ENCODE results near the gene WBP11. TPM values are rescaled to one million over a fixed set of nuclear protein-coding genes. Genes with fewer than 3 reads are reported as not detected.

The WBP11 gene
- total and polyA plus RNA-seq, 4 donors: 9.9 to 16.6 (median 12.2) TPM

DNA sequence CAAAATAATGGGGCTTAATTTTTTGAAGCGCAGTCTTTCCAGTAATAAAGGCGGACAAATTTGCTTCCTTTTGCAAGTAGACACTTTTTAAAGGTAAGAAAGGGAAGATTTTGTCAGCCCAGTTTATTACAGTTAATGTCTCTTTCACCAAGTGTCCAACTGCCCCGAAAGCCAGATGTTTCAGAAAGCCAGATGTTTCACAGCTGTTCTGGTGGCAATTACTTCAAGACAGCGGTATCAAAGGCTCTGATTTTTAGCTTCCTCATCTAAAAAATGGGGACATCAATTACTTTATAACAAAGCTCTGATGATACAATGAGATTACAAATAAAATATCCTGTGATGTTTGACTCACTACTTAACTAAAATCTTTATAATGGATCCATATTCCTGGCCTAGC is 1.0 kb downstream of the WBP11 start:
- Histone ChIP-seq H3K27ac (ENCODE audit: low read depth in 1 of 2, low read length in 2 of 2) (no peak overlapping the region), H3K27me3 (ENCODE audit: control insufficient read depth in 4 of 4, insufficient read depth in 4 of 4, low read length in 3 of 4) (no peaks in the 10 kb centered on the region), H3K4me3 (ENCODE audit: low read depth in 1 of 3, low read length in 3 of 3) (peak overlapping the region in 2 of 3 donors; percentile 84 to 88), H3K4me1 (ENCODE audit: control insufficient read depth in 4 of 4, insufficient read depth in 4 of 4, low read length in 3 of 4) (peaks cover 4 to 21% (median 11%) of the 10 kb centered on the region in 4 donors), H3K36me3 (ENCODE audit: control insufficient read depth in 4 of 4, insufficient read depth in 3 of 4, low read depth in 1 of 4, low read length in 3 of 4) (peaks cover 4 to 21% (median 15%) of the 10 kb centered on the region in 4 donors), H3K9ac (ENCODE audit: low read depth in 1 of 2, low read length in 2 of 2) (peak overlapping the region in 1 of 2 donors; percentile 57), H3K9me3 (ENCODE audit: control insufficient read depth in 4 of 4, low read length in 3 of 4) (no peaks in the 10 kb centered on the region)
- WGBS: 75% methylated on average over 4 of the region's 4 CpGs
- TF ChIP-seq GABPA (IDR thresholded peaks at IDR 0.05 in 1 of 2, conservative IDR thresholded peaks at IDR 0.05 in 1 of 2): no peak
- TF ChIP-seq NR2F2 (IDR thresholded peaks at IDR 0.05): no peak
- no peak for TF ChIP-seq HNF4G (IDR thresholded peaks at IDR 0.05)
- TF ChIP-seq, protein P1, sequence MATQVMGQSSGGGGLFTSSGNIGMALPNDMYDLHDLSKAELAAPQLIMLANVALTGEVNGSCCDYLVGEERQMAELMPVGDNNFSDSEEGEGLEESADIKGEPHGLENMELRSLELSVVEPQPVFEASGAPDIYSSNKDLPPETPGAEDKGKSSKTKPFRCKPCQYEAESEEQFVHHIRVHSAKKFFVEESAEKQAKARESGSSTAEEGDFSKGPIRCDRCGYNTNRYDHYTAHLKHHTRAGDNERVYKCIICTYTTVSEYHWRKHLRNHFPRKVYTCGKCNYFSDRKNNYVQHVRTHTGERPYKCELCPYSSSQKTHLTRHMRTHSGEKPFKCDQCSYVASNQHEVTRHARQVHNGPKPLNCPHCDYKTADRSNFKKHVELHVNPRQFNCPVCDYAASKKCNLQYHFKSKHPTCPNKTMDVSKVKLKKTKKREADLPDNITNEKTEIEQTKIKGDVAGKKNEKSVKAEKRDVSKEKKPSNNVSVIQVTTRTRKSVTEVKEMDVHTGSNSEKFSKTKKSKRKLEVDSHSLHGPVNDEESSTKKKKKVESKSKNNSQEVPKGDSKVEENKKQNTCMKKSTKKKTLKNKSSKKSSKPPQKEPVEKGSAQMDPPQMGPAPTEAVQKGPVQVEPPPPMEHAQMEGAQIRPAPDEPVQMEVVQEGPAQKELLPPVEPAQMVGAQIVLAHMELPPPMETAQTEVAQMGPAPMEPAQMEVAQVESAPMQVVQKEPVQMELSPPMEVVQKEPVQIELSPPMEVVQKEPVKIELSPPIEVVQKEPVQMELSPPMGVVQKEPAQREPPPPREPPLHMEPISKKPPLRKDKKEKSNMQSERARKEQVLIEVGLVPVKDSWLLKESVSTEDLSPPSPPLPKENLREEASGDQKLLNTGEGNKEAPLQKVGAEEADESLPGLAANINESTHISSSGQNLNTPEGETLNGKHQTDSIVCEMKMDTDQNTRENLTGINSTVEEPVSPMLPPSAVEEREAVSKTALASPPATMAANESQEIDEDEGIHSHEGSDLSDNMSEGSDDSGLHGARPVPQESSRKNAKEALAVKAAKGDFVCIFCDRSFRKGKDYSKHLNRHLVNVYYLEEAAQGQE (IDR thresholded peaks at IDR 0.05): no peak
- TF ChIP-seq, protein P2, sequence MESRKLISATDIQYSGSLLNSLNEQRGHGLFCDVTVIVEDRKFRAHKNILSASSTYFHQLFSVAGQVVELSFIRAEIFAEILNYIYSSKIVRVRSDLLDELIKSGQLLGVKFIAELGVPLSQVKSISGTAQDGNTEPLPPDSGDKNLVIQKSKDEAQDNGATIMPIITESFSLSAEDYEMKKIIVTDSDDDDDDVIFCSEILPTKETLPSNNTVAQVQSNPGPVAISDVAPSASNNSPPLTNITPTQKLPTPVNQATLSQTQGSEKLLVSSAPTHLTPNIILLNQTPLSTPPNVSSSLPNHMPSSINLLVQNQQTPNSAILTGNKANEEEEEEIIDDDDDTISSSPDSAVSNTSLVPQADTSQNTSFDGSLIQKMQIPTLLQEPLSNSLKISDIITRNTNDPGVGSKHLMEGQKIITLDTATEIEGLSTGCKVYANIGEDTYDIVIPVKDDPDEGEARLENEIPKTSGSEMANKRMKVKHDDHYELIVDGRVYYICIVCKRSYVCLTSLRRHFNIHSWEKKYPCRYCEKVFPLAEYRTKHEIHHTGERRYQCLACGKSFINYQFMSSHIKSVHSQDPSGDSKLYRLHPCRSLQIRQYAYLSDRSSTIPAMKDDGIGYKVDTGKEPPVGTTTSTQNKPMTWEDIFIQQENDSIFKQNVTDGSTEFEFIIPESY (IDR thresholded peaks at IDR 0.05): no peak
- no peak for TF ChIP-seq FOXA1 (IDR thresholded peaks at IDR 0.05)
- TF ChIP-seq, protein P3, sequence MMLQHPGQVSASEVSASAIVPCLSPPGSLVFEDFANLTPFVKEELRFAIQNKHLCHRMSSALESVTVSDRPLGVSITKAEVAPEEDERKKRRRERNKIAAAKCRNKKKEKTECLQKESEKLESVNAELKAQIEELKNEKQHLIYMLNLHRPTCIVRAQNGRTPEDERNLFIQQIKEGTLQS (IDR thresholded peaks at IDR 0.05): no peak
- TF ChIP-seq RAD21 (IDR thresholded peaks at IDR 0.05): no peak
- TF ChIP-seq, protein P4, sequence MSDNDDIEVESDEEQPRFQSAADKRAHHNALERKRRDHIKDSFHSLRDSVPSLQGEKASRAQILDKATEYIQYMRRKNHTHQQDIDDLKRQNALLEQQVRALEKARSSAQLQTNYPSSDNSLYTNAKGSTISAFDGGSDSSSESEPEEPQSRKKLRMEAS (IDR thresholded peaks at IDR 0.05): no peak
- TF ChIP-seq, protein P5, sequence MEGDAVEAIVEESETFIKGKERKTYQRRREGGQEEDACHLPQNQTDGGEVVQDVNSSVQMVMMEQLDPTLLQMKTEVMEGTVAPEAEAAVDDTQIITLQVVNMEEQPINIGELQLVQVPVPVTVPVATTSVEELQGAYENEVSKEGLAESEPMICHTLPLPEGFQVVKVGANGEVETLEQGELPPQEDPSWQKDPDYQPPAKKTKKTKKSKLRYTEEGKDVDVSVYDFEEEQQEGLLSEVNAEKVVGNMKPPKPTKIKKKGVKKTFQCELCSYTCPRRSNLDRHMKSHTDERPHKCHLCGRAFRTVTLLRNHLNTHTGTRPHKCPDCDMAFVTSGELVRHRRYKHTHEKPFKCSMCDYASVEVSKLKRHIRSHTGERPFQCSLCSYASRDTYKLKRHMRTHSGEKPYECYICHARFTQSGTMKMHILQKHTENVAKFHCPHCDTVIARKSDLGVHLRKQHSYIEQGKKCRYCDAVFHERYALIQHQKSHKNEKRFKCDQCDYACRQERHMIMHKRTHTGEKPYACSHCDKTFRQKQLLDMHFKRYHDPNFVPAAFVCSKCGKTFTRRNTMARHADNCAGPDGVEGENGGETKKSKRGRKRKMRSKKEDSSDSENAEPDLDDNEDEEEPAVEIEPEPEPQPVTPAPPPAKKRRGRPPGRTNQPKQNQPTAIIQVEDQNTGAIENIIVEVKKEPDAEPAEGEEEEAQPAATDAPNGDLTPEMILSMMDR (IDR thresholded peaks at IDR 0.05; ENCODE audit: low read depth, low read length, missing input control): no peak
- TF ChIP-seq TAF1 (conservative IDR thresholded peaks at IDR 0.05): no peak
- no peak for TF ChIP-seq FOXA2 (IDR thresholded peaks at IDR 0.05)
- no peak for TF ChIP-seq RXRA (IDR thresholded peaks at IDR 0.05)
- no peak for TF ChIP-seq SP1 (IDR thresholded peaks at IDR 0.05)
- TF ChIP-seq JUND (IDR thresholded peaks at IDR 0.05): no peak
- no peak for TF ChIP-seq HNF4A (conservative IDR thresholded peaks at IDR 0.05)
- no peak for TF ChIP-seq YY1 (IDR thresholded peaks at IDR 0.05)
- TF ChIP-seq EGR1 (IDR thresholded peaks at IDR 0.05; ENCODE audit: low read depth in 2 of 2): no peak
- DNase-seq (ENCODE audit: low spot score): no peak
